ENCODE data around the gene PRKCB. TPM values are rescaled to one million over a fixed set of nuclear protein-coding genes. Genes with fewer than 3 reads are reported as not detected.

Gene PRKCB
- total and polyA plus RNA-seq, 2 of the 8 experiments (the other 6 are each of a cell fraction or from before 2014, with no cell fraction given), result 7.1 to 12.1 TPM

DNA sequence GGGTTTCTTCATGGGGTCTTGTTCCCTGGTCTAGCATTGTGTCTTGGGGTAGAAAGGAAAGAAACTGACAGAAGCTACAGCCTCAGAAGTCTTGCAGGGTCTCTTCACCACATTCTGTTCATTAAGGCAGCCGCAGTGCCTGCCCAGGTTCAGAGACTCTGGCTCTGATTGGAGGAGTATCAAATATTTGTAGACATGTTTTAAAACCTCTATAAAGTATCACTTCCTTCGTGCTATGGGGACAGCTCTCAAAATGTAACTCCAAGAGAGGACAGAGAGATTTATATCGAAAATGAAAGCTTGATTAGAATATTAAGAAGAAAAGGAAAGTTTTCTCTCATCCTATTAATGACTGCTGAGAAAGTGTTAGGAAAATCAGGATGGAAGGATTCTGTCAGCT lies 313.3 kb downstream of the PRKCB start (continued):
- TF ChIP-seq, protein P1, sequence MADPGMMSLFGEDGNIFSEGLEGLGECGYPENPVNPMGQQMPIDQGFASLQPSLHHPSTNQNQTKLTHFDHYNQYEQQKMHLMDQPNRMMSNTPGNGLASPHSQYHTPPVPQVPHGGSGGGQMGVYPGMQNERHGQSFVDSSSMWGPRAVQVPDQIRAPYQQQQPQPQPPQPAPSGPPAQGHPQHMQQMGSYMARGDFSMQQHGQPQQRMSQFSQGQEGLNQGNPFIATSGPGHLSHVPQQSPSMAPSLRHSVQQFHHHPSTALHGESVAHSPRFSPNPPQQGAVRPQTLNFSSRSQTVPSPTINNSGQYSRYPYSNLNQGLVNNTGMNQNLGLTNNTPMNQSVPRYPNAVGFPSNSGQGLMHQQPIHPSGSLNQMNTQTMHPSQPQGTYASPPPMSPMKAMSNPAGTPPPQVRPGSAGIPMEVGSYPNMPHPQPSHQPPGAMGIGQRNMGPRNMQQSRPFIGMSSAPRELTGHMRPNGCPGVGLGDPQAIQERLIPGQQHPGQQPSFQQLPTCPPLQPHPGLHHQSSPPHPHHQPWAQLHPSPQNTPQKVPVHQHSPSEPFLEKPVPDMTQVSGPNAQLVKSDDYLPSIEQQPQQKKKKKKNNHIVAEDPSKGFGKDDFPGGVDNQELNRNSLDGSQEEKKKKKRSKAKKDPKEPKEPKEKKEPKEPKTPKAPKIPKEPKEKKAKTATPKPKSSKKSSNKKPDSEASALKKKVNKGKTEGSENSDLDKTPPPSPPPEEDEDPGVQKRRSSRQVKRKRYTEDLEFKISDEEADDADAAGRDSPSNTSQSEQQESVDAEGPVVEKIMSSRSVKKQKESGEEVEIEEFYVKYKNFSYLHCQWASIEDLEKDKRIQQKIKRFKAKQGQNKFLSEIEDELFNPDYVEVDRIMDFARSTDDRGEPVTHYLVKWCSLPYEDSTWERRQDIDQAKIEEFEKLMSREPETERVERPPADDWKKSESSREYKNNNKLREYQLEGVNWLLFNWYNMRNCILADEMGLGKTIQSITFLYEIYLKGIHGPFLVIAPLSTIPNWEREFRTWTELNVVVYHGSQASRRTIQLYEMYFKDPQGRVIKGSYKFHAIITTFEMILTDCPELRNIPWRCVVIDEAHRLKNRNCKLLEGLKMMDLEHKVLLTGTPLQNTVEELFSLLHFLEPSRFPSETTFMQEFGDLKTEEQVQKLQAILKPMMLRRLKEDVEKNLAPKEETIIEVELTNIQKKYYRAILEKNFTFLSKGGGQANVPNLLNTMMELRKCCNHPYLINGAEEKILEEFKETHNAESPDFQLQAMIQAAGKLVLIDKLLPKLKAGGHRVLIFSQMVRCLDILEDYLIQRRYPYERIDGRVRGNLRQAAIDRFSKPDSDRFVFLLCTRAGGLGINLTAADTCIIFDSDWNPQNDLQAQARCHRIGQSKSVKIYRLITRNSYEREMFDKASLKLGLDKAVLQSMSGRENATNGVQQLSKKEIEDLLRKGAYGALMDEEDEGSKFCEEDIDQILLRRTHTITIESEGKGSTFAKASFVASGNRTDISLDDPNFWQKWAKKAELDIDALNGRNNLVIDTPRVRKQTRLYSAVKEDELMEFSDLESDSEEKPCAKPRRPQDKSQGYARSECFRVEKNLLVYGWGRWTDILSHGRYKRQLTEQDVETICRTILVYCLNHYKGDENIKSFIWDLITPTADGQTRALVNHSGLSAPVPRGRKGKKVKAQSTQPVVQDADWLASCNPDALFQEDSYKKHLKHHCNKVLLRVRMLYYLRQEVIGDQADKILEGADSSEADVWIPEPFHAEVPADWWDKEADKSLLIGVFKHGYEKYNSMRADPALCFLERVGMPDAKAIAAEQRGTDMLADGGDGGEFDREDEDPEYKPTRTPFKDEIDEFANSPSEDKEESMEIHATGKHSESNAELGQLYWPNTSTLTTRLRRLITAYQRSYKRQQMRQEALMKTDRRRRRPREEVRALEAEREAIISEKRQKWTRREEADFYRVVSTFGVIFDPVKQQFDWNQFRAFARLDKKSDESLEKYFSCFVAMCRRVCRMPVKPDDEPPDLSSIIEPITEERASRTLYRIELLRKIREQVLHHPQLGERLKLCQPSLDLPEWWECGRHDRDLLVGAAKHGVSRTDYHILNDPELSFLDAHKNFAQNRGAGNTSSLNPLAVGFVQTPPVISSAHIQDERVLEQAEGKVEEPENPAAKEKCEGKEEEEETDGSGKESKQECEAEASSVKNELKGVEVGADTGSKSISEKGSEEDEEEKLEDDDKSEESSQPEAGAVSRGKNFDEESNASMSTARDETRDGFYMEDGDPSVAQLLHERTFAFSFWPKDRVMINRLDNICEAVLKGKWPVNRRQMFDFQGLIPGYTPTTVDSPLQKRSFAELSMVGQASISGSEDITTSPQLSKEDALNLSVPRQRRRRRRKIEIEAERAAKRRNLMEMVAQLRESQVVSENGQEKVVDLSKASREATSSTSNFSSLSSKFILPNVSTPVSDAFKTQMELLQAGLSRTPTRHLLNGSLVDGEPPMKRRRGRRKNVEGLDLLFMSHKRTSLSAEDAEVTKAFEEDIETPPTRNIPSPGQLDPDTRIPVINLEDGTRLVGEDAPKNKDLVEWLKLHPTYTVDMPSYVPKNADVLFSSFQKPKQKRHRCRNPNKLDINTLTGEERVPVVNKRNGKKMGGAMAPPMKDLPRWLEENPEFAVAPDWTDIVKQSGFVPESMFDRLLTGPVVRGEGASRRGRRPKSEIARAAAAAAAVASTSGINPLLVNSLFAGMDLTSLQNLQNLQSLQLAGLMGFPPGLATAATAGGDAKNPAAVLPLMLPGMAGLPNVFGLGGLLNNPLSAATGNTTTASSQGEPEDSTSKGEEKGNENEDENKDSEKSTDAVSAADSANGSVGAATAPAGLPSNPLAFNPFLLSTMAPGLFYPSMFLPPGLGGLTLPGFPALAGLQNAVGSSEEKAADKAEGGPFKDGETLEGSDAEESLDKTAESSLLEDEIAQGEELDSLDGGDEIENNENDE (IDR thresholded peaks at IDR 0.05; ENCODE audit: insufficient replicate concordance, low read length), result no peak
- TF ChIP-seq YY1 (IDR thresholded peaks at IDR 0.05; ENCODE audit: low read depth, low read length), result no peak
- TF ChIP-seq NRF1 (IDR thresholded peaks at IDR 0.05; ENCODE audit: low read depth, low read length), result no peak
- TF ChIP-seq HDAC2 (IDR thresholded peaks at IDR 0.05; ENCODE audit: borderline replicate concordance in 1 of 2, low read depth in 2 of 2, low read length in 2 of 2), result no peak
- TF ChIP-seq, protein P2, sequence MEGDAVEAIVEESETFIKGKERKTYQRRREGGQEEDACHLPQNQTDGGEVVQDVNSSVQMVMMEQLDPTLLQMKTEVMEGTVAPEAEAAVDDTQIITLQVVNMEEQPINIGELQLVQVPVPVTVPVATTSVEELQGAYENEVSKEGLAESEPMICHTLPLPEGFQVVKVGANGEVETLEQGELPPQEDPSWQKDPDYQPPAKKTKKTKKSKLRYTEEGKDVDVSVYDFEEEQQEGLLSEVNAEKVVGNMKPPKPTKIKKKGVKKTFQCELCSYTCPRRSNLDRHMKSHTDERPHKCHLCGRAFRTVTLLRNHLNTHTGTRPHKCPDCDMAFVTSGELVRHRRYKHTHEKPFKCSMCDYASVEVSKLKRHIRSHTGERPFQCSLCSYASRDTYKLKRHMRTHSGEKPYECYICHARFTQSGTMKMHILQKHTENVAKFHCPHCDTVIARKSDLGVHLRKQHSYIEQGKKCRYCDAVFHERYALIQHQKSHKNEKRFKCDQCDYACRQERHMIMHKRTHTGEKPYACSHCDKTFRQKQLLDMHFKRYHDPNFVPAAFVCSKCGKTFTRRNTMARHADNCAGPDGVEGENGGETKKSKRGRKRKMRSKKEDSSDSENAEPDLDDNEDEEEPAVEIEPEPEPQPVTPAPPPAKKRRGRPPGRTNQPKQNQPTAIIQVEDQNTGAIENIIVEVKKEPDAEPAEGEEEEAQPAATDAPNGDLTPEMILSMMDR (IDR thresholded peaks at IDR 0.05; ENCODE audit: control extremely low read depth in 1 of 3, insufficient read depth in 1 of 3, low read depth in 1 of 3, low read length in 3 of 3), result no peak
- TF ChIP-seq EGR1 (IDR thresholded peaks at IDR 0.05; ENCODE audit: borderline replicate concordance, low read depth, low read length), result no peak
- TF ChIP-seq CREB1 (IDR thresholded peaks at IDR 0.05), result no peak
- TF ChIP-seq SRF (IDR thresholded peaks at IDR 0.05; ENCODE audit: low read depth, low read length), result no peak
- no peak for TF ChIP-seq BCL11A (IDR thresholded peaks at IDR 0.05; ENCODE audit: low read depth in 2 of 2, low read length in 2 of 2)
- TF ChIP-seq TEAD4 (IDR thresholded peaks at IDR 0.05; ENCODE audit: low read depth, low read length), result no peak
